Neural crest cell (in vitro differentiated cells): ENCODE measurements around the gene BGN. TPM values are rescaled to one million over a fixed set of nuclear protein-coding genes. Genes with fewer than 3 reads are reported as not detected.

ENCODE experiments used
- DNase-seq: peaks from one replicate; pipeline ENCODE4 v3.0.0; 2021; ENCODE audit warnings: low read depth, mixed read lengths, low spot score
- H3K27ac Mint-ChIP-seq: one replicate; pipeline ENCODE4 v1.8.0; 2021; ENCODE audit warnings: mild to moderate bottlenecking, mixed read lengths; ENCODE audit not compliant: unreplicated experiment
- H3K27me3 Mint-ChIP-seq: 2 replicates; pipeline ENCODE4 v1.8.0; 2021; ENCODE audit warnings: low read depth, mild to moderate bottlenecking, mixed read lengths
- H3K36me3 Mint-ChIP-seq: 2 replicates; pipeline ENCODE4 v1.8.0; 2021; ENCODE audit warnings: low read depth, mild to moderate bottlenecking, mixed read lengths
- H3K4me1 Mint-ChIP-seq: 2 replicates; pipeline ENCODE4 v1.8.0; 2021; ENCODE audit warnings: mixed read lengths
- H3K4me3 Mint-ChIP-seq: one replicate; pipeline ENCODE4 v1.8.0; 2021; ENCODE audit warnings: mild to moderate bottlenecking, mixed read lengths
- H3K9me3 Mint-ChIP-seq: 2 replicates; pipeline ENCODE4 v1.8.0; 2021; ENCODE audit warnings: mixed read lengths
- CTCF ChIP-seq: fragments of 200-600 bp; sonication (generic); conservative IDR thresholded peaks from 2 replicates; pipeline ENCODE4 v1.5.0; 2021; ENCODE audit warnings: antibody characterized with exemption, mild to moderate bottlenecking
- total RNA-seq: library from RNA; stranded (reverse); gene quantifications from 2 replicates; pipeline ENCODE4 v1.2.1, GENCODE V29; 2021

BGN gene
- total RNA-seq, 1 donor from 2014 or later = 80.6 TPM

GRCh38 chrX:153477364-153477857 lies 17.4 kb upstream of the BGN start:
- no peak overlapping the region for H3K27ac Mint-ChIP-seq
- DNase-seq = no peak
- H3K4me1 Mint-ChIP-seq = no peaks in the 10 kb centered on the region
- no peaks in the 10 kb centered on the region for H3K9me3 Mint-ChIP-seq
- no peak overlapping the region for H3K4me3 Mint-ChIP-seq
- H3K27me3 Mint-ChIP-seq = peaks cover 5% of the 10 kb centered on the region
- H3K36me3 Mint-ChIP-seq = no peaks in the 10 kb centered on the region
- no peak for TF ChIP-seq CTCF

GRCh38 chrX:153477901-153478300 lies 16.9 kb upstream of the BGN start:
- no peak for TF ChIP-seq CTCF
- H3K36me3 Mint-ChIP-seq = no peaks in the 10 kb centered on the region
- H3K4me3 Mint-ChIP-seq = no peak overlapping the region
- H3K27ac Mint-ChIP-seq = no peak overlapping the region
- H3K4me1 Mint-ChIP-seq = no peaks in the 10 kb centered on the region
- peaks cover 5% of the 10 kb centered on the region for H3K27me3 Mint-ChIP-seq
- DNase-seq = no peak
- no peaks in the 10 kb centered on the region for H3K9me3 Mint-ChIP-seq

DNA sequence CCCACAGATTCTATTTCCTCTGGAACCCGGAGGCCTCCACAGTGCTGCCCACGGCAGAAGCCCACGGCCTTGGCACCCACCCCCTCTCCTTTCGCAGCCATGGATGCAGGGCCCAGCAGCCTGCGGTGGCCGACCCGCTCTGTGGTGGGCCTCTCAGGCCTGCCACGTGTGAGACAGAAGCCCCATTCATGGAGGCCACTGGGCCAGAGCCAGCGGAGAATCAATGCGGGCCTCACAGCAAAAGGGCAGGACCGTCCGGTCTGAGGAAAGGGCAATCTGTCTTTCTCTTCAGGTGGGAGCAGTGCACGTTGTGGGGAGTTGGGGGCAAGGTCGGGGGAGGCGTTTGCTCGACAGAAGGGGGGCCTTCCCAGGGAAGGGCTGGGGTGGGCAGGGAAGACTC lies 16.0 kb upstream of the BGN start:
- Mint-ChIP-seq H3K27me3 (peaks cover 5% of the 10 kb centered on the region), H3K27ac (peak overlapping the region; percentile 19), H3K4me1 (no peaks in the 10 kb centered on the region), H3K4me3 (no peak overlapping the region), H3K9me3 (no peaks in the 10 kb centered on the region), H3K36me3 (no peaks in the 10 kb centered on the region)
- no peak for TF ChIP-seq CTCF
- no peak for DNase-seq

DNA sequence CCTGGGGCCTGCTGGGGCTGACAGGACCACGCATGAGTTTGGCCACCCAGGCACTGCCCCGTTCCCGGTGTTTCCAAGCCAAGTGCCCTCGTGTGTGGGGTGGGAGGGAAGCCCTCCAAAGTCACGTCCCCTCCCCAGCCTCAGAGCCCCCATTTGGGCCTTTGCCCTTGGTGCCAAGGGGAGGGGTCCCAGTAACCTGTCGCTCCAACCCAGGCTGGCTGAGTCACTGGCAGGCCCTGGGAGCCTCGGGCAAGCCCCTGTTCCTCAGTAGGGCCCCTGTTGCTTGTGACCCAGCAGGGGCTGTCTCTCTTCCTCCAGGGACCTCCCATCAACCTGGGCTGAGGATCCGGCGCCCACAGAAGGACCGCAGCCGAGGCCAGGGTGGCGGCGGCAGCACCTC lies 13.7 kb upstream of the BGN start:
- DNase-seq = no peak
- no peaks in the 10 kb centered on the region for H3K4me1 Mint-ChIP-seq
- H3K27ac Mint-ChIP-seq = no peak overlapping the region
- no peak overlapping the region for H3K4me3 Mint-ChIP-seq
- peaks cover 2% of the 10 kb centered on the region for H3K27me3 Mint-ChIP-seq
- no peaks in the 10 kb centered on the region for H3K36me3 Mint-ChIP-seq
- TF ChIP-seq CTCF = no peak
- no peaks in the 10 kb centered on the region for H3K9me3 Mint-ChIP-seq

DNA sequence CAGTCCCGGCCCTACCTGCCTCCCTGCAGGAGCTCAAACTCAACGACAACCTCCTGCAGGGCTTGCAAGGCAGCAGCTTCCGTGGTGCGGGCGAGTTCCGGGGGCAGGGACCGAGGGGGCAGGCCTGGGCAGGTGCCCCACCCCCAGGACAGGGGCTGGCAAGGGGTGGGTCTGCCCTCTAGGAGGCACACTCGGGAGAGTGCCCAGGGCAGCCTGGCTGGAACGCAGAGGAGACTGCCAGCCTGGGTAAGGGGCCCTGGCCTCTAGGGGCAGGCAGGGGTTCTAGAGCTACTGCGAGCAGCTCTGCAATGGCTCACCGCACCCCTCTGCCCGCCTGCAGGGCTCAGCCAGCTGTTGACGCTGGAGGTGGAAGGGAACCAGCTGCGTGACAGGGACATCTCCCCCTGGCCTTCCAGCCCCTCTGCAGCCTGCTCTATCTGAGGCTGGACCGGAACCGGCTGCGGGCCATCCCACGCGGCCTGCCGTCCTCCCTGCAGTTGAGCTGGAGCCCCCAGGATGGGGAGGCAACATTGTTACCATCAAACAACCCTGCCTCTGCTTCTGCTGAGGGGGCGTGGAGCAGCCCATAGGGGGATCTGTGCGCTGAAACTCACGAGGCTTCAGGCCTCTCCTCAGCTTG lies 12.3 kb upstream of the BGN start:
- Mint-ChIP-seq H3K4me1 (no peaks in the 10 kb centered on the region), H3K27ac (no peak overlapping the region), H3K4me3 (no peak overlapping the region), H3K27me3 (no peaks in the 10 kb centered on the region), H3K36me3 (no peaks in the 10 kb centered on the region), H3K9me3 (no peaks in the 10 kb centered on the region)
- TF ChIP-seq CTCF = no peak
- DNase-seq = no peak
